Endothelial cell of umbilical vein (primary cell): ENCODE measurements around the gene ABCC1. TPM values are rescaled to one million over a fixed set of nuclear protein-coding genes. Genes with fewer than 3 reads are reported as not detected.

Source experiments
- BruUV-seq: library from RNA; stranded (reverse); fragments of 400-500 nt; replicated peaks from 2 replicates; lab custom pipeline; 2021; lab: Mats Ljungman, UMichigan
- CTCF ChIA-PET: fragments of 300-600, 350-600 bp; sonication (Branson Sonifier 250); formaldehyde crosslinking; loops from one replicate; lab custom pipeline; 2021; ENCODE audit warnings: antibody characterized with exemption, inconsistent platforms; lab: Charles Lee
- POLR2A ChIA-PET: fragments of 300-600, 350-600 bp; sonication (Branson Sonifier 250); formaldehyde crosslinking; loops from one replicate; lab custom pipeline; 2021; ENCODE audit warnings: antibody characterized with exemption, inconsistent platforms; lab: Charles Lee
- DNase-seq: peaks from one replicate; pipeline ENCODE4 v3.0.0-alpha.2; 2011; ENCODE audit warnings: low read depth, low spot score
- FAIRE-seq: peaks from 2 replicates; lab custom pipeline; 2011; peaks lifted over from hg19 to GRCh38; lab: Jason Lieb, UNC
- H2AFZ ChIP-seq: 2 replicates; pipeline ENCODE4 v1.6.0; 2012; ENCODE audit warnings: low read depth, low read length, control low read depth, inconsistent platforms
- H3K27ac ChIP-seq: 2 replicates; pipeline ENCODE4 v1.5.1; 2011; ENCODE audit warnings: low read depth, mild to moderate bottlenecking, control low read depth, low read length, moderate library complexity; ENCODE audit not compliant: insufficient read depth
- H3K27me3 ChIP-seq, 2 experiments: 2 replicates each; pipeline versions ENCODE4 v1.6.0 to v1.6.1; 2011; ENCODE audit warnings: low read length in 2 of 2, mixed read lengths in 1 of 2; ENCODE audit not compliant: control insufficient read depth in 2 of 2, insufficient read depth in 2 of 2
- H3K36me3 ChIP-seq, 2 experiments: 2 replicates in 1 of 2; 3 replicates in 1 of 2; pipeline ENCODE4 v1.5.1; 2011; ENCODE audit warnings: low read length in 2 of 2, mild to moderate bottlenecking in 1 of 2, moderate library complexity in 1 of 2; ENCODE audit not compliant: control insufficient read depth in 2 of 2, insufficient read depth in 2 of 2; ENCODE audit errors: extremely low read depth in 1 of 2
- H3K4me1 ChIP-seq: 3 replicates; pipeline ENCODE4 v1.5.1; 2011; ENCODE audit warnings: mild to moderate bottlenecking, low read length; ENCODE audit not compliant: control insufficient read depth, insufficient read depth; ENCODE audit errors: extremely low read depth
- H3K4me2 ChIP-seq: 2 replicates; pipeline ENCODE4 v1.6.1; 2011; ENCODE audit warnings: low read length, control low read depth, mixed read lengths; ENCODE audit not compliant: insufficient read depth
- H3K4me3 ChIP-seq, 3 experiments: fragments of 200-600 bp in 1 of 3; sonication (generic), shearing (Covaris generic) in 1 of 3; replicated peaks in 1 of 3; 2 replicates each; pipeline ENCODE4 v1.5.1; 2011 to 2016; ENCODE audit warnings: control low read depth in 3 of 3, low read length in 3 of 3, mild to moderate bottlenecking in 2 of 3, inconsistent platforms in 1 of 3, low read depth in 1 of 3, moderate library complexity in 1 of 3; ENCODE audit not compliant: insufficient read depth in 1 of 3
- H3K79me2 ChIP-seq: 2 replicates; pipeline ENCODE4 v1.6.0; 2012; ENCODE audit warnings: low read length, inconsistent platforms; ENCODE audit not compliant: control insufficient read depth, insufficient read depth
- H3K9ac ChIP-seq: replicated peaks from 2 replicates; pipeline ENCODE3; 2011; ENCODE audit warnings: low read length, control low read depth; ENCODE audit not compliant: insufficient read depth; ENCODE audit errors: extremely low read depth
- H3K9me1 ChIP-seq: replicated peaks from 3 replicates; pipeline ENCODE4 v1.6.0; 2011; ENCODE audit warnings: mild to moderate bottlenecking, low read length; ENCODE audit not compliant: control insufficient read depth, insufficient read depth; ENCODE audit errors: extremely low read depth
- H3K9me3 ChIP-seq: replicated peaks from 2 replicates; pipeline ENCODE4 v1.5.1; 2012; ENCODE audit warnings: low read length, inconsistent platforms; ENCODE audit not compliant: control insufficient read depth, insufficient read depth
- H4K20me1 ChIP-seq: replicated peaks from 2 replicates; pipeline ENCODE3; 2011; ENCODE audit warnings: mild to moderate bottlenecking, low read length; ENCODE audit not compliant: control insufficient read depth, insufficient read depth; ENCODE audit errors: extremely low read depth
- EZH2 ChIP-seq: IDR thresholded peaks from 2 replicates; pipeline ENCODE4 v1.6.1; 2012; ENCODE audit warnings: borderline replicate concordance, low read depth, mild to moderate bottlenecking, moderate library complexity, low read length, inconsistent platforms; ENCODE audit not compliant: severe bottlenecking
- FOS ChIP-seq: IDR thresholded peaks from 2 replicates; pipeline ENCODE4 v1.6.1; 2011; ENCODE audit warnings: mild to moderate bottlenecking, low read length, moderate library complexity, borderline replicate concordance; ENCODE audit not compliant: insufficient read depth
- GATA2 ChIP-seq: IDR thresholded peaks from 2 replicates; pipeline ENCODE4 v1.7.0; 2011; ENCODE audit warnings: low read depth, mild to moderate bottlenecking, moderate library complexity, mixed read lengths, low read length; ENCODE audit not compliant: insufficient read length, insufficient read depth
- JUN ChIP-seq: IDR thresholded peaks from 2 replicates; pipeline ENCODE4 v1.6.1; 2011; ENCODE audit warnings: borderline replicate concordance, low read depth; ENCODE audit not compliant: insufficient read length, insufficient read depth
- MYC ChIP-seq: IDR thresholded peaks from one replicate; pipeline ENCODE4 v1.6.1; 2011; ENCODE audit warnings: mild to moderate bottlenecking, low read depth, low read length
- POLR2A ChIP-seq: IDR thresholded peaks from 2 replicates; pipeline ENCODE4 v1.6.1; 2012; ENCODE audit warnings: low read depth, mild to moderate bottlenecking, control low read depth, low read length
- POLR2AphosphoS5 ChIP-seq: IDR thresholded peaks from 2 replicates; pipeline ENCODE4 v1.6.1; 2012; ENCODE audit warnings: low read depth, mild to moderate bottlenecking, control low read depth, low read length, moderate library complexity; ENCODE audit not compliant: insufficient read depth
- dilution Hi-C: fragments of 300-500 bp; cut with MboI; formaldehyde crosslinking; loops from one replicate; pipeline ENCODE4 v1.15.0; 2019; ENCODE audit warnings: low sequenced_read_pairs; ENCODE audit not compliant: extremely low pct_ligation_motif_present
- intact Hi-C: fragments of 100-400 bp; cut with micrococcal nuclease; formaldehyde crosslinking; loops from one replicate; pipeline ENCODE4 v1.10.0; 2022
- polyA plus RNA-seq, 4 experiments: library from polyadenylated mRNA; depleted of rRNA in 3 of 4; stranded (reverse) in 3 of 4; unstranded in 1 of 4; fragments of >200 nt; gene quantifications; 2 replicates each; pipeline versions ENCODE4 v1.2.1 to v1.2.3, GENCODE V29; 2011 to 2012; ENCODE audit warnings: missing spikeins in 1 of 4
- total RNA-seq: library from RNA; stranded (reverse); gene quantifications from 2 replicates; pipeline ENCODE4 v1.2.3, GENCODE V29; 2021
- TF ChIP-seq, protein P1 (sequence below), 2 donors: IDR thresholded peaks; 1 replicate in 1 of 2; 2 replicates in 1 of 2; pipeline ENCODE4 v1.5.1; 2011; ENCODE audit warnings: low read length in 2 of 2, mild to moderate bottlenecking in 2 of 2, moderate library complexity in 2 of 2, control low read depth in 1 of 2, inconsistent platforms in 1 of 2, low read depth in 1 of 2; ENCODE audit not compliant: insufficient read depth in 1 of 2; ENCODE audit errors: extremely low read depth in 1 of 2
- TF ChIP-seq, protein P2 (sequence below): IDR thresholded peaks from 2 replicates; pipeline ENCODE4 v1.6.1; 2011; ENCODE audit not compliant: insufficient read depth, insufficient read length

ABCC1 gene
- total and polyA plus RNA-seq, 2 donors (not counting 3 experiments of a cell fraction or from before 2014, with no cell fraction given), result 46.1 to 89.2 TPM

DNA sequence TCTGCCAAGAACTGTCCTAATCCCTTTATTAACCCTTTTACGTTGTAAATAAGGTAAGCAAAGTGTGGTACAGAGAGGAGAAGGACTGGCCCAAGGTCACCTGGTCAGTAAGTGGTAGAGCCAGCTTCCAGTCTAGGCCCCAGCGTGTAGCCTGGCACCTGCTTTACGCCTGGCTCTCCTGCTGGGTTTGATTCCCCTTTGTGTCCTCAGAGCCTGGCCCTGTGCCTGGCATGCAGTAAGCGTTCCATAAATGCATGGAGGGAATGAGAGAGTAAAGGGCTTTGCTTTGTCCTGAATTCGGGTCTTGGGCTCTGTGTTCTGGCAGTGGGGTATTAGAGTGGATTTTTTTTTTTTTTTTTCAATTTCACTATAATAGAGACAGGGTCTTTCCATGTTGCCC is 62.7 kb downstream of the ABCC1 start:
- BruUV-seq, result no TSS peak
- dilution Hi-C loops (no loop called here), intact Hi-C loops (no loop called here)
- H2AFZ ChIP-seq, result no peak overlapping the region
- no peak for FAIRE-seq
- H3K4me1 ChIP-seq, result no peaks in the 10 kb centered on the region
- H3K9me1 ChIP-seq, result no peaks in the 10 kb centered on the region
- peaks cover 15% of the 10 kb centered on the region for H3K79me2 ChIP-seq
- no peak overlapping the region for H3K27ac ChIP-seq
- no peak overlapping the region for H3K4me2 ChIP-seq
- TF ChIP-seq EZH2, result no peak
- no peak for TF ChIP-seq JUN
- TF ChIP-seq MYC, result no peak
- TF ChIP-seq, protein P1, sequence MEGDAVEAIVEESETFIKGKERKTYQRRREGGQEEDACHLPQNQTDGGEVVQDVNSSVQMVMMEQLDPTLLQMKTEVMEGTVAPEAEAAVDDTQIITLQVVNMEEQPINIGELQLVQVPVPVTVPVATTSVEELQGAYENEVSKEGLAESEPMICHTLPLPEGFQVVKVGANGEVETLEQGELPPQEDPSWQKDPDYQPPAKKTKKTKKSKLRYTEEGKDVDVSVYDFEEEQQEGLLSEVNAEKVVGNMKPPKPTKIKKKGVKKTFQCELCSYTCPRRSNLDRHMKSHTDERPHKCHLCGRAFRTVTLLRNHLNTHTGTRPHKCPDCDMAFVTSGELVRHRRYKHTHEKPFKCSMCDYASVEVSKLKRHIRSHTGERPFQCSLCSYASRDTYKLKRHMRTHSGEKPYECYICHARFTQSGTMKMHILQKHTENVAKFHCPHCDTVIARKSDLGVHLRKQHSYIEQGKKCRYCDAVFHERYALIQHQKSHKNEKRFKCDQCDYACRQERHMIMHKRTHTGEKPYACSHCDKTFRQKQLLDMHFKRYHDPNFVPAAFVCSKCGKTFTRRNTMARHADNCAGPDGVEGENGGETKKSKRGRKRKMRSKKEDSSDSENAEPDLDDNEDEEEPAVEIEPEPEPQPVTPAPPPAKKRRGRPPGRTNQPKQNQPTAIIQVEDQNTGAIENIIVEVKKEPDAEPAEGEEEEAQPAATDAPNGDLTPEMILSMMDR (IDR thresholded peaks at IDR 0.05; ENCODE audit: extremely low read depth in 1 of 2, insufficient read depth in 1 of 2, low read depth in 1 of 2, low read length in 2 of 2), result no peak
- TF ChIP-seq, protein P2, sequence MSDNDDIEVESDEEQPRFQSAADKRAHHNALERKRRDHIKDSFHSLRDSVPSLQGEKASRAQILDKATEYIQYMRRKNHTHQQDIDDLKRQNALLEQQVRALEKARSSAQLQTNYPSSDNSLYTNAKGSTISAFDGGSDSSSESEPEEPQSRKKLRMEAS, result no peak
- TF ChIP-seq GATA2, result no peak
- TF ChIP-seq POLR2AphosphoS5, result no peak
- no peak for TF ChIP-seq POLR2A
- no peak for TF ChIP-seq FOS
- no peak overlapping the region for H3K9ac ChIP-seq
- POLR2A ChIA-PET, result no interaction called here
- H3K36me3 ChIP-seq, result peaks cover 5 to 31% of the 10 kb centered on the region in 2 experiments
- H3K9me3 ChIP-seq, result no peaks in the 10 kb centered on the region
- no peaks in the 10 kb centered on the region for H4K20me1 ChIP-seq
- CTCF ChIA-PET, result interaction anchor here (1.1 to 1.8 kb wide), 2 partner anchors 13 to 137 kb away, joined by 3 to 4 read pairs; no protein-coding TSS in a partner anchor
- no peak for DNase-seq
- no peaks in the 10 kb centered on the region for H3K27me3 ChIP-seq
- no peak overlapping the region for H3K4me3 ChIP-seq
